HG03066 (cell line): Measurements from ENCODE around the gene DLG2.

Experiments
- ATAC-seq: cut with Tn5 transposase; IDR thresholded peaks from one replicate; pipeline ENCODE4 v1.9.1; 2021; ENCODE audit warnings: low read depth; ENCODE audit not compliant: unreplicated experiment

DLG2 gene

GRCh38 chr11:84720706-84721402 is 906.3 kb downstream of the DLG2 start:
- ATAC-seq: no peak

GRCh38 chr11:84719935-84720577 is 907.1 kb downstream of the DLG2 start:
- no peak for ATAC-seq

GRCh38 chr11:84714316-84714780 is 912.8 kb downstream of the DLG2 start:
- ATAC-seq: peak; percentile 72

- no peak for ATAC-seq
These were observed 935.3 kb downstream of the DLG2 start for GRCh38 chr11:84691830-84692229.

- ATAC-seq: no peak
These were observed 939.7 kb downstream of the DLG2 start for GRCh38 chr11:84687433-84687832.

- no peak for ATAC-seq
These were observed 940.4 kb downstream of the DLG2 start for GRCh38 chr11:84686716-84687115.

- no peak for ATAC-seq
These were observed 941.2 kb downstream of the DLG2 start for GRCh38 chr11:84685976-84686375.

- no peak for ATAC-seq
These were observed 942.0 kb downstream of the DLG2 start for GRCh38 chr11:84685149-84685548.

- ATAC-seq: no peak
These were observed 945.7 kb downstream of the DLG2 start for GRCh38 chr11:84681456-84681855.

- no peak for ATAC-seq
These were observed 951.6 kb downstream of the DLG2 start for GRCh38 chr11:84675396-84676025.

- ATAC-seq: no peak
These were observed 953.4 kb downstream of the DLG2 start for GRCh38 chr11:84673753-84674152.

GRCh38 chr11:84671325-84671999 is 955.7 kb downstream of the DLG2 start:
- ATAC-seq: no peak

- ATAC-seq: no peak
These were observed 963.4 kb downstream of the DLG2 start for GRCh38 chr11:84663731-84664130.

- ATAC-seq: no peak
These were observed 966.7 kb downstream of the DLG2 start for GRCh38 chr11:84660257-84660977.

- no peak for ATAC-seq
These were observed 971.4 kb downstream of the DLG2 start for GRCh38 chr11:84655712-84656111.

- no peak for ATAC-seq
These were observed 978.7 kb downstream of the DLG2 start for GRCh38 chr11:84648471-84648870.

GRCh38 chr11:84645988-84646694 is 981.0 kb downstream of the DLG2 start:
- ATAC-seq: no peak

- no peak for ATAC-seq
These were observed 984.6 kb downstream of the DLG2 start for GRCh38 chr11:84642500-84642899.

GRCh38 chr11:84634309-84634708 is 992.8 kb downstream of the DLG2 start:
- no peak for ATAC-seq
